ENCODE results near the gene IFITM10.

Gene IFITM10

GRCh38 chr11:1744891-1745700 lies 5.3 kb downstream of the IFITM10 start:
- H3K36me3 Mint-ChIP-seq (ENCODE audit: low read depth): no peaks in the 10 kb centered on the region
- H3K4me3 Mint-ChIP-seq: no peak overlapping the region
- H3K4me1 Mint-ChIP-seq (ENCODE audit: low read depth): peaks cover 7% of the 10 kb centered on the region
- H3K27ac Mint-ChIP-seq: no peak overlapping the region
- peaks cover 10% of the 10 kb centered on the region for H3K9me3 Mint-ChIP-seq
- H3K27me3 Mint-ChIP-seq (ENCODE audit: low read depth): peaks cover 11% of the 10 kb centered on the region

- no peaks in the 10 kb centered on the region for H3K4me1 Mint-ChIP-seq (ENCODE audit: low read depth)
- no peak overlapping the region for H3K27ac Mint-ChIP-seq
- H3K36me3 Mint-ChIP-seq (ENCODE audit: low read depth): no peaks in the 10 kb centered on the region
- peaks cover 10% of the 10 kb centered on the region for H3K9me3 Mint-ChIP-seq
- no peak overlapping the region for H3K4me3 Mint-ChIP-seq
- H3K27me3 Mint-ChIP-seq (ENCODE audit: low read depth): peaks cover 7% of the 10 kb centered on the region
These were observed 6.1 kb downstream of the IFITM10 start for GRCh38 chr11:1744137-1744886.

GRCh38 chr11:1743585-1744136 lies 6.7 kb downstream of the IFITM10 start:
- Mint-ChIP-seq H3K36me3 (ENCODE audit: low read depth) (no peaks in the 10 kb centered on the region), H3K9me3 (peaks cover 10% of the 10 kb centered on the region)

GRCh38 chr11:1742869-1743584 lies 7.4 kb downstream of the IFITM10 start:
- Mint-ChIP-seq H3K4me3 (no peak overlapping the region), H3K9me3 (peaks cover 15% of the 10 kb centered on the region), H3K27me3 (ENCODE audit: low read depth) (peaks cover 7% of the 10 kb centered on the region), H3K4me1 (ENCODE audit: low read depth) (no peaks in the 10 kb centered on the region), H3K36me3 (ENCODE audit: low read depth) (no peaks in the 10 kb centered on the region), H3K27ac (no peak overlapping the region)

More at GRCh38 chr11:1743585-1744136, 6.7 kb downstream of the IFITM10 start:
- Mint-ChIP-seq H3K4me1 (ENCODE audit: low read depth) (no peaks in the 10 kb centered on the region), H3K4me3 (no peak overlapping the region), H3K27ac (no peak overlapping the region), H3K27me3 (ENCODE audit: low read depth) (peaks cover 10% of the 10 kb centered on the region)

- H3K36me3 Mint-ChIP-seq (ENCODE audit: low read depth): no peaks in the 10 kb centered on the region
- peaks cover 21% of the 10 kb centered on the region for H3K9me3 Mint-ChIP-seq
- no peaks in the 10 kb centered on the region for H3K4me1 Mint-ChIP-seq (ENCODE audit: low read depth)
- H3K27ac Mint-ChIP-seq: no peak overlapping the region
- H3K4me3 Mint-ChIP-seq: no peak overlapping the region
- peaks cover 7% of the 10 kb centered on the region for H3K27me3 Mint-ChIP-seq (ENCODE audit: low read depth)
These were observed 8.0 kb downstream of the IFITM10 start for GRCh38 chr11:1742371-1742770.

- H3K36me3 Mint-ChIP-seq (ENCODE audit: low read depth): no peaks in the 10 kb centered on the region
- peaks cover 24% of the 10 kb centered on the region for H3K9me3 Mint-ChIP-seq
- no peaks in the 10 kb centered on the region for H3K4me1 Mint-ChIP-seq (ENCODE audit: low read depth)
- peaks cover 8% of the 10 kb centered on the region for H3K27me3 Mint-ChIP-seq (ENCODE audit: low read depth)
- H3K4me3 Mint-ChIP-seq: no peak overlapping the region
- no peak overlapping the region for H3K27ac Mint-ChIP-seq
These were observed 8.7 kb downstream of the IFITM10 start for GRCh38 chr11:1741741-1742140.

- Mint-ChIP-seq H3K27ac (no peak overlapping the region), H3K36me3 (ENCODE audit: low read depth) (peaks cover 5% of the 10 kb centered on the region), H3K27me3 (ENCODE audit: low read depth) (peaks cover 14% of the 10 kb centered on the region), H3K4me1 (ENCODE audit: low read depth) (no peaks in the 10 kb centered on the region), H3K9me3 (peaks cover 29% of the 10 kb centered on the region), H3K4me3 (no peak overlapping the region)
These were observed 9.4 kb downstream of the IFITM10 start for GRCh38 chr11:1740786-1741530.

- H3K27ac Mint-ChIP-seq: no peak overlapping the region
- no peaks in the 10 kb centered on the region for H3K4me1 Mint-ChIP-seq (ENCODE audit: low read depth)
- peaks cover 5% of the 10 kb centered on the region for H3K36me3 Mint-ChIP-seq (ENCODE audit: low read depth)
- peaks cover 29% of the 10 kb centered on the region for H3K9me3 Mint-ChIP-seq
- H3K4me3 Mint-ChIP-seq: no peak overlapping the region
- peaks cover 14% of the 10 kb centered on the region for H3K27me3 Mint-ChIP-seq (ENCODE audit: low read depth)
These were observed 10.8 kb downstream of the IFITM10 start for GRCh38 chr11:1739576-1739975.

- peaks cover 29% of the 10 kb centered on the region for H3K9me3 Mint-ChIP-seq
These were observed 12.0 kb downstream of the IFITM10 start for GRCh38 chr11:1738380-1738779.

GRCh38 chr11:1737080-1737757 lies 13.2 kb downstream of the IFITM10 start:
- Mint-ChIP-seq H3K36me3 (ENCODE audit: low read depth) (peaks cover 5% of the 10 kb centered on the region), H3K27ac (no peak overlapping the region), H3K4me3 (no peak overlapping the region), H3K9me3 (peaks cover 29% of the 10 kb centered on the region), H3K27me3 (ENCODE audit: low read depth) (peaks cover 14% of the 10 kb centered on the region), H3K4me1 (ENCODE audit: low read depth) (peaks cover 2% of the 10 kb centered on the region)

More at GRCh38 chr11:1738380-1738779, 12.0 kb downstream of the IFITM10 start:
- Mint-ChIP-seq H3K4me3 (no peak overlapping the region), H3K4me1 (ENCODE audit: low read depth) (peaks cover 2% of the 10 kb centered on the region), H3K27ac (no peak overlapping the region), H3K27me3 (ENCODE audit: low read depth) (peaks cover 14% of the 10 kb centered on the region), H3K36me3 (ENCODE audit: low read depth) (peaks cover 5% of the 10 kb centered on the region)

- Mint-ChIP-seq H3K27me3 (ENCODE audit: low read depth) (peaks cover 17% of the 10 kb centered on the region), H3K4me1 (ENCODE audit: low read depth) (peaks cover 2% of the 10 kb centered on the region), H3K36me3 (ENCODE audit: low read depth) (peaks cover 5% of the 10 kb centered on the region), H3K9me3 (peaks cover 32% of the 10 kb centered on the region), H3K27ac (no peak overlapping the region), H3K4me3 (no peak overlapping the region)
These were observed 13.9 kb downstream of the IFITM10 start for GRCh38 chr11:1736447-1736992.

GRCh38 chr11:1735271-1735670 lies 15.1 kb downstream of the IFITM10 start:
- Mint-ChIP-seq H3K4me1 (ENCODE audit: low read depth) (peaks cover 2% of the 10 kb centered on the region), H3K27ac (no peak overlapping the region), H3K9me3 (peaks cover 39% of the 10 kb centered on the region), H3K4me3 (no peak overlapping the region), H3K27me3 (ENCODE audit: low read depth) (peaks cover 24% of the 10 kb centered on the region), H3K36me3 (ENCODE audit: low read depth) (peaks cover 5% of the 10 kb centered on the region)

- Mint-ChIP-seq H3K27me3 (ENCODE audit: low read depth) (peaks cover 30% of the 10 kb centered on the region), H3K27ac (no peak overlapping the region), H3K4me3 (no peak overlapping the region), H3K9me3 (peaks cover 39% of the 10 kb centered on the region), H3K36me3 (ENCODE audit: low read depth) (peaks cover 5% of the 10 kb centered on the region), H3K4me1 (ENCODE audit: low read depth) (peaks cover 2% of the 10 kb centered on the region)
These were observed 15.7 kb downstream of the IFITM10 start for GRCh38 chr11:1734641-1735081.

Data from T-helper 1 cell treated with Interleukin-12 subunit alpha and Interleukin-12 subunit beta and Interleukin-4 antibody, amounts not matched to agents 30 μg/mL and 1 μg/mL, for 36 hours (primary cell).